H1 (cell line): ENCODE data around the gene TXNDC15. TPM values are rescaled to one million over a fixed set of nuclear protein-coding genes. Genes with fewer than 3 reads are reported as not detected.

Experiments
- EP300 ChIP-seq, 2 experiments: IDR thresholded peaks; 1 replicate in 1 of 2; 2 replicates in 1 of 2; pipeline ENCODE4 v1.6.1; 2011 to 2012; ENCODE audit warnings: low read depth in 2 of 2, low read length in 2 of 2, mild to moderate bottlenecking in 2 of 2, borderline replicate concordance in 1 of 2, inconsistent platforms in 1 of 2, moderate library complexity in 1 of 2
- GTF2F1 ChIP-seq: IDR thresholded peaks from 2 replicates; pipeline ENCODE4 v1.6.1; 2012; ENCODE audit warnings: low read depth, low read length, improper control_type of control experiment, borderline replicate concordance
- RBBP5 ChIP-seq: IDR thresholded peaks from 2 replicates; pipeline ENCODE4 v1.7.1; 2012; ENCODE audit warnings: low read depth, mild to moderate bottlenecking, inconsistent platforms, low read length, moderate library complexity, borderline replicate concordance
- SIX5 ChIP-seq: IDR thresholded peaks from 2 replicates; pipeline ENCODE4 v1.6.1; 2011; ENCODE audit warnings: mild to moderate bottlenecking, low read depth, low read length
- polyA plus RNA-seq, 7 experiments: library from polyadenylated mRNA; depleted of rRNA in 3 of 7; stranded (reverse) in 5 of 7; unstranded in 2 of 7; fragments of >200 nt in 5 of 7; fragments of 200-250 nt in 2 of 7; gene quantifications; 1 replicate in 5 of 7; 2 replicates in 1 of 7; 4 replicates in 1 of 7; pipeline versions ENCODE4 v1.2.1 to v1.2.3, GENCODE V29; 2011 to 2013; ENCODE audit warnings: missing spikeins in 2 of 7, mixed read lengths in 2 of 7
- total RNA-seq: library from RNA; stranded (reverse); fragmentation: NEBNext Ultra II Directional; extraction: Animal tissue kit (Norgen Biotek cat#: 25700); gene quantifications from 2 replicates; pipeline ENCODE4 v1.2.1, GENCODE V29; 2021
- TF ChIP-seq, protein P1 (sequence below): fragments of 300-600 bp; sonication (generic); IDR thresholded peaks from 2 replicates; pipeline ENCODE4 v1.7.1; 2012; ENCODE audit warnings: low read length, moderate library complexity, mild to moderate bottlenecking, inconsistent platforms; ENCODE audit not compliant: insufficient replicate concordance

The TXNDC15 gene
- total and polyA plus RNA-seq, 2 of the 8 experiments (the other 6 are each of a cell fraction or from before 2014, with no cell fraction given), result 20.1 to 30.8 TPM

DNA sequence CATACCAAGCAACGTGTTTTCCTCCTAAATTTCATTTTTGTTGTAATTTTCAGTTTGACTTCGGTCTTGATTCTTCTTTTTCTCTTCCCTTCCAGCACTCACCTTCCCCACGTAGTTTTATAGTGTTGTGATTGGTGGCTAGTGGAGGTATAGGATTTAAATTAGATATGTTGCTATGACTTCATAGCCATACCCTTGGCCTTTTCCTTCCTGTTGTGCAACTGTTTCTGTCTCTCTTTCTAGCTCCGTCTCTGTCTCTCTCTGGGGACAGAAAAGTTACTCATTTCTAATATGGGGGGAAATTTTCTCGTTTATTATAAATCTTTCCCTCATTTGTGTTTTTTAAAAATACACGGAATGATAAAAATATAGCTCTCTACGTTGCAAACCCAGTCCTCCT is 49.0 kb upstream of the TXNDC15 start (continued):
- TF ChIP-seq, protein P1, sequence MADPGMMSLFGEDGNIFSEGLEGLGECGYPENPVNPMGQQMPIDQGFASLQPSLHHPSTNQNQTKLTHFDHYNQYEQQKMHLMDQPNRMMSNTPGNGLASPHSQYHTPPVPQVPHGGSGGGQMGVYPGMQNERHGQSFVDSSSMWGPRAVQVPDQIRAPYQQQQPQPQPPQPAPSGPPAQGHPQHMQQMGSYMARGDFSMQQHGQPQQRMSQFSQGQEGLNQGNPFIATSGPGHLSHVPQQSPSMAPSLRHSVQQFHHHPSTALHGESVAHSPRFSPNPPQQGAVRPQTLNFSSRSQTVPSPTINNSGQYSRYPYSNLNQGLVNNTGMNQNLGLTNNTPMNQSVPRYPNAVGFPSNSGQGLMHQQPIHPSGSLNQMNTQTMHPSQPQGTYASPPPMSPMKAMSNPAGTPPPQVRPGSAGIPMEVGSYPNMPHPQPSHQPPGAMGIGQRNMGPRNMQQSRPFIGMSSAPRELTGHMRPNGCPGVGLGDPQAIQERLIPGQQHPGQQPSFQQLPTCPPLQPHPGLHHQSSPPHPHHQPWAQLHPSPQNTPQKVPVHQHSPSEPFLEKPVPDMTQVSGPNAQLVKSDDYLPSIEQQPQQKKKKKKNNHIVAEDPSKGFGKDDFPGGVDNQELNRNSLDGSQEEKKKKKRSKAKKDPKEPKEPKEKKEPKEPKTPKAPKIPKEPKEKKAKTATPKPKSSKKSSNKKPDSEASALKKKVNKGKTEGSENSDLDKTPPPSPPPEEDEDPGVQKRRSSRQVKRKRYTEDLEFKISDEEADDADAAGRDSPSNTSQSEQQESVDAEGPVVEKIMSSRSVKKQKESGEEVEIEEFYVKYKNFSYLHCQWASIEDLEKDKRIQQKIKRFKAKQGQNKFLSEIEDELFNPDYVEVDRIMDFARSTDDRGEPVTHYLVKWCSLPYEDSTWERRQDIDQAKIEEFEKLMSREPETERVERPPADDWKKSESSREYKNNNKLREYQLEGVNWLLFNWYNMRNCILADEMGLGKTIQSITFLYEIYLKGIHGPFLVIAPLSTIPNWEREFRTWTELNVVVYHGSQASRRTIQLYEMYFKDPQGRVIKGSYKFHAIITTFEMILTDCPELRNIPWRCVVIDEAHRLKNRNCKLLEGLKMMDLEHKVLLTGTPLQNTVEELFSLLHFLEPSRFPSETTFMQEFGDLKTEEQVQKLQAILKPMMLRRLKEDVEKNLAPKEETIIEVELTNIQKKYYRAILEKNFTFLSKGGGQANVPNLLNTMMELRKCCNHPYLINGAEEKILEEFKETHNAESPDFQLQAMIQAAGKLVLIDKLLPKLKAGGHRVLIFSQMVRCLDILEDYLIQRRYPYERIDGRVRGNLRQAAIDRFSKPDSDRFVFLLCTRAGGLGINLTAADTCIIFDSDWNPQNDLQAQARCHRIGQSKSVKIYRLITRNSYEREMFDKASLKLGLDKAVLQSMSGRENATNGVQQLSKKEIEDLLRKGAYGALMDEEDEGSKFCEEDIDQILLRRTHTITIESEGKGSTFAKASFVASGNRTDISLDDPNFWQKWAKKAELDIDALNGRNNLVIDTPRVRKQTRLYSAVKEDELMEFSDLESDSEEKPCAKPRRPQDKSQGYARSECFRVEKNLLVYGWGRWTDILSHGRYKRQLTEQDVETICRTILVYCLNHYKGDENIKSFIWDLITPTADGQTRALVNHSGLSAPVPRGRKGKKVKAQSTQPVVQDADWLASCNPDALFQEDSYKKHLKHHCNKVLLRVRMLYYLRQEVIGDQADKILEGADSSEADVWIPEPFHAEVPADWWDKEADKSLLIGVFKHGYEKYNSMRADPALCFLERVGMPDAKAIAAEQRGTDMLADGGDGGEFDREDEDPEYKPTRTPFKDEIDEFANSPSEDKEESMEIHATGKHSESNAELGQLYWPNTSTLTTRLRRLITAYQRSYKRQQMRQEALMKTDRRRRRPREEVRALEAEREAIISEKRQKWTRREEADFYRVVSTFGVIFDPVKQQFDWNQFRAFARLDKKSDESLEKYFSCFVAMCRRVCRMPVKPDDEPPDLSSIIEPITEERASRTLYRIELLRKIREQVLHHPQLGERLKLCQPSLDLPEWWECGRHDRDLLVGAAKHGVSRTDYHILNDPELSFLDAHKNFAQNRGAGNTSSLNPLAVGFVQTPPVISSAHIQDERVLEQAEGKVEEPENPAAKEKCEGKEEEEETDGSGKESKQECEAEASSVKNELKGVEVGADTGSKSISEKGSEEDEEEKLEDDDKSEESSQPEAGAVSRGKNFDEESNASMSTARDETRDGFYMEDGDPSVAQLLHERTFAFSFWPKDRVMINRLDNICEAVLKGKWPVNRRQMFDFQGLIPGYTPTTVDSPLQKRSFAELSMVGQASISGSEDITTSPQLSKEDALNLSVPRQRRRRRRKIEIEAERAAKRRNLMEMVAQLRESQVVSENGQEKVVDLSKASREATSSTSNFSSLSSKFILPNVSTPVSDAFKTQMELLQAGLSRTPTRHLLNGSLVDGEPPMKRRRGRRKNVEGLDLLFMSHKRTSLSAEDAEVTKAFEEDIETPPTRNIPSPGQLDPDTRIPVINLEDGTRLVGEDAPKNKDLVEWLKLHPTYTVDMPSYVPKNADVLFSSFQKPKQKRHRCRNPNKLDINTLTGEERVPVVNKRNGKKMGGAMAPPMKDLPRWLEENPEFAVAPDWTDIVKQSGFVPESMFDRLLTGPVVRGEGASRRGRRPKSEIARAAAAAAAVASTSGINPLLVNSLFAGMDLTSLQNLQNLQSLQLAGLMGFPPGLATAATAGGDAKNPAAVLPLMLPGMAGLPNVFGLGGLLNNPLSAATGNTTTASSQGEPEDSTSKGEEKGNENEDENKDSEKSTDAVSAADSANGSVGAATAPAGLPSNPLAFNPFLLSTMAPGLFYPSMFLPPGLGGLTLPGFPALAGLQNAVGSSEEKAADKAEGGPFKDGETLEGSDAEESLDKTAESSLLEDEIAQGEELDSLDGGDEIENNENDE, result no peak
- TF ChIP-seq RBBP5 (no peak), SIX5 (no peak), GTF2F1 (no peak), EP300 (IDR thresholded peaks at IDR 0.05; ENCODE audit: borderline replicate concordance in 1 of 2, low read depth in 2 of 2, low read length in 2 of 2) (no peak)
